Stimulated activated CD8-positive, alpha-beta memory T cell treated with anti-CD3 and anti-CD28 coated beads, Interleukin-2, amount 100 ng/mL, for 1 hour (primary cell): ENCODE data around the gene CNOT2.
"Not testable (repeated sequence)": the region's sequence is repeated elsewhere in the genome, so short reads cannot be mapped to it uniquely, and the experiment has no call there.

ENCODE experiments used
- DNase-seq, 2 donors: peaks; one replicate each; pipeline ENCODE4 v3.0.0-alpha.2; 2020; ENCODE audit warnings: low read depth in 2 of 2

CNOT2 gene

DNA sequence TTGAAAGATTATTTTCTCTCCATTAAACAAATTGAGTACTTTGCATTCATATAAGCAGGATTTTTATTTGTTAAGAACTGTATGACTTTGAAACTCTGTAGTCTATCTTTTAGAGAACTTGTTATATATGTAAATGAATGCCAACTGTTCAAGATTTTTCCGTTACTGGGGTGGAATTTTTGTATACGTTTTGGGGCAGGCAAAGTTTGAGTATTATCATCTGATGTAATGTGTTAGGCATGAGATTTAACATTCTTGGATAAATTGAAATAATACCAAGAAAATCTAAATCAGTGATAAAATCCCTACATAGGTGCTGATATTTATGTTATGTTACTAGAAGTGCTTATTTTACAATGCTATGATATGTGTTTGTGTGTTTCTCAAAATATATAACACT lies 8.4 kb downstream of the CNOT2 start:
- DNase-seq = no peak

DNA sequence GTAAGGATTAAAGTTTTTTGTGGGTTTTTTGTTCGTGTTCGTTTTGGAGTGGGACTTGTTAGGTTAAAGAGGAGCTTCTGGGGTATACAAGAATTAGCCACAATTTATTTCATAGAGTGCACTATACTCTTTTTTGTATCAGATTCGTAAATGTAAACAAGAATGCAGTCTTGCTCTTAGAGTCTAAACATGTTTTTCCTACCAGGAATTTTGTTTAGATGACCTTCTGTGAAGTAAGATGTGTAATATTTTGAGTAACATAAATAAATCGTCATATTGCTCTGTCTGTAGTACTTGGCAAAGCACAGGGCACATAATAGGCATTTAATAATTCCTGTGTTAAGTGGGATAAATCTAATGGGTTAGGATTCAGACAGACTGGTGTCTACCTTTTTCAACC lies 9.6 kb downstream of the CNOT2 start:
- DNase-seq = no peak

- DNase-seq = no peak
Observed at GRCh38 chr12:70254225-70254624, 11.0 kb downstream of the CNOT2 start.

DNA sequence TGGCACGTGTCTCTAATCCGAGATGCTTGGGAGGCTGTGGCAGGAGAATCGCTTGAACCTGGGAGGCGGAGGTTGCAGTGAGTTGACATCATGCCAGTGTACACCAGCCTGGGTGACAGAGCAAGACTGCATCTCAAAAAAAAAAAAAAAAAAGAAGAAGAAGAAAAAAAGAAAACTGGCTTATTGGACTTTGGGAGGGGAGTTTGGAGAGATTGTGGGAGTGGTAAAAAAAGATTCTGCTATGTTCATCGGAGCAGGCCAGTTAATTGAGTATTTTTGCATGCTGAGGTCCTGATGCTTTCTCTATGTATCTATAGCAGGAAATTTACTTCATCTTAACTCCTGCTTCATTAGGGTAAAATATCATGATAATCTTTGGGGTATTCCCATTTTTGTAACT lies 11.6 kb downstream of the CNOT2 start:
- no peak for DNase-seq

DNA sequence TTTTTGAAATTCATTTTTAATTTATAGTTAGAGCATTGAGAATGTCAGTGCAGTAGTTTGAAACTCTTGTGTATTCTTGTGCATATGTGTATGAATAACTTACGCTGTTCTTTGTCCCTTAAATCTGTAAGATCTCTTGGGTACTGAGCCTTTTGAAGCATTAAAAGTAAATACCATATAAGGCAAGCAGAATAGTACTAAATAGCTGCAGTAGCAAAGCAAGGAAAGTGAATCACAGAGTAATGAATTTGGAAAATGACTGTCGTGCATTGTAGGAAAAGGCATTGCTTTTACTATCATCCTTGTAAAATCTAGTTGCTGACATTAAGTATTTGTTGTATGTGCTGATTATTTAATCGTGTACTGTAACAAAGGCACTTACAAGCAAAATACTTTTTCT lies 12.1 kb downstream of the CNOT2 start:
- no peak for DNase-seq

GRCh38 chr12:70258605-70259403 lies 15.6 kb downstream of the CNOT2 start:
- DNase-seq = no peak

- DNase-seq = no peak
Observed at GRCh38 chr12:70260646-70261045, 17.4 kb downstream of the CNOT2 start.

GRCh38 chr12:70264067-70264867 lies 21.0 kb downstream of the CNOT2 start:
- no peak for DNase-seq

DNA sequence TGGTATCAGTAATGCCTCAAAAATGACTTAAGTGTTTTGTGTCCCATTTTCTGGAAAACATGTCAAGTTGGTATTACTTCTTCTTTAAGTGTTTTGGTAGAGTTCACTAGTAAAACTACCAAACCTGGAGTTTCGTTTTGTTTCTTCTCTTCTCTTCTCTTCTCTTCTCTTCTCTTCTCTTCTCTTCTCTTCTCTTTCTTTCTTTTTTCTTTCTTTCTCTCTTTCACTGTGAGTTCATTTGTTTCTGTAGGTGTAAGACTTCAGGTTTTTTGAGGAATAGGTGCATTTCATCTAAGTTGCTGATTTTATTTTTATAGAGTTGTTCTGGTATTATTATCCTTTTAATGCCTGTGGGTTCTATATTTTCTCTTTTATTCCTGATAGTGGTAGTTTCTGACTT lies 21.9 kb downstream of the CNOT2 start:
- DNase-seq = no peak

DNA sequence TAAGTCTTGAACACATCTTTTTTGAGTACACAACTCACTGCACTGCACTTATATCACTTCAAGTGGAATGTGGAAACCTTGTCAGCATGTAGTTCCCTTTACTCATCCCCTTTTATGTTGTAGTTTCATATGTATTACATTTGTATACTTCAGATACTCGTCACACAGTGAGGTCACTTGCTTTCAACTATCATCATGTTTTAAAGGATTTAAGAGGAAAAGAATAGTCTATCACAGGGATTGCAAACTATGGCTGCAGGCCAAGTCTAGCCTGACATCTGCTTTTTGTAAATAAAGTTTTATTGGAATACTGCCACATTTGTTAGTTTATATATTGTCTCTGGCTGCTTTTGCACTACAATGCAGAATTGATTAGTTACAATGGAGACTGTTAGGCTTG lies 24.3 kb downstream of the CNOT2 start:
- no peak for DNase-seq

DNA sequence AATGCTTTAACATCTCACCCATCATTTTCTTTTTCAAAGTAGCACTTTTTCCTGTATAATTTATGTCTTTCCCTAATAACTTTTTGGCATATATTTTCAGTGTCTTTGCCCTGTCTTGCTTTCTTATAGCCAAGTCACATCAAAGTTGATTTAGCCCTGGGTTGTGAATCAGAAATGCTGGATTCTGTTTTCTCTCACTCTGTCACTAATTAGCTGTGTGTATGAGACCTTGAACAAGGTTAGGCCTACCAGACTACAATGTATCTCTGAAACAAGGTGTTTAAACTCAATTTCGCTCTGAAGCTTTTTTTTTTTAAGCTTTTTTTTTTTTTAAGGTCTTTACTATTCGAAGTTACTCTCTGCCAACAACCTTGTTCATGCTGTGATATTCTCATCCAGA lies 25.7 kb downstream of the CNOT2 start:
- DNase-seq = no peak

DNA sequence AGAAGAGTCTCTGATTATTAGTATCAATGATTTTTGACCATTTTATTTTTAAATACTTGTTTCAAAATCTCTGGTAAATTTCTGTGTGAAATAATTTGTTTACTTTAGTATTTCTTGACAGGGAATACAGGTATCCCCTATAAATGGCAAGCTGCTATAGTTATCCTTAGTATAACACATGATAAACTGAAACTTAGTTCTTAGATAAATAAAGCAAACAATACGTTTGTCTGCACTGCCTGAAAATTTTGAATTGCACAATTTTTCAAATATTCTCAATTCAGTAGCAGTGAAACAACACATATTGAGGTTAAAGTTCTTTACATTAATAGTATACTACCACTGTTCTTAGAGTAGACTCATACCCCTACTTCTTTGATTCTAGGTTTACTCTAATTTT lies 26.9 kb downstream of the CNOT2 start:
- no peak for DNase-seq

GRCh38 chr12:70271025-70271424 lies 27.8 kb downstream of the CNOT2 start:
- DNase-seq = no peak

DNA sequence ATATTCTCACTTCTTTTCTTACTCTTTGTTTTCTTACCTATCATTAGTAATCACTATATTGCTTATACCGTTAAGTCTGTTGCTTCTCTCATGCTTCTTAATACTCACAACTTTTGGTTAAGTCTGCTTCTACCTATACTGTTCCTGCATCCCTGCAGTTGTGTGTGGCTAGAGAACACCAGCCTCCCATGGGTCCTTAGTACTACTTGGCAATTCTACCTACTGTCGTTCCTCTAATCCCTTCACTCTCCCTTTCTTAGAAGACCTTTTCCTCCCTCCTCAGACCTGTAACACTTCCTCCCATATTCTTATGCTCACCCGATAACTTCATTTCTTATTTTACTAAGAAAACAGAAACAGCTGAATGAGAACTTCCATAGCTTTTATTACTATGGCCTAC lies 29.3 kb downstream of the CNOT2 start:
- DNase-seq = no peak

- no peak for DNase-seq
Observed at GRCh38 chr12:70275045-70275444, 31.8 kb downstream of the CNOT2 start.

- no peak for DNase-seq
Observed at GRCh38 chr12:70277973-70278372, 34.7 kb downstream of the CNOT2 start.

DNA sequence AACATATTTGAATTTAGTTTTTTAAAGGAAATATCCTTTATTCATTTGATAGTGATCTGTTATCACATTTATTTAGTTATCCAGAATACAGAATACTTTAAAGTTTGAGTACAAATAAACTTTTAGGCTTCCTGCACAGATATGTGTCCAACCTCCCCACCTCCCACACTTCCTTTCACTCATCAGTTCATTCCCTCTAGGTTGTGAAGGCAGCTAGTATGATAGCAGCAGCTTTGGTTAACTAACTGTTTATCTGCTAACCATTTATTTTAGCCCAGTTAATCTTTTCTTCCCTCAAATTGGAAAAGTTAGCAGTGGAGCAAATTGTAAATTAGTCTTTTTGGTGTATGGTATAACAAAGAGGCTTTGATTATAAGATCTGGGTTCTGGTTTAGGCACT lies 35.7 kb downstream of the CNOT2 start:
- DNase-seq = no peak

DNA sequence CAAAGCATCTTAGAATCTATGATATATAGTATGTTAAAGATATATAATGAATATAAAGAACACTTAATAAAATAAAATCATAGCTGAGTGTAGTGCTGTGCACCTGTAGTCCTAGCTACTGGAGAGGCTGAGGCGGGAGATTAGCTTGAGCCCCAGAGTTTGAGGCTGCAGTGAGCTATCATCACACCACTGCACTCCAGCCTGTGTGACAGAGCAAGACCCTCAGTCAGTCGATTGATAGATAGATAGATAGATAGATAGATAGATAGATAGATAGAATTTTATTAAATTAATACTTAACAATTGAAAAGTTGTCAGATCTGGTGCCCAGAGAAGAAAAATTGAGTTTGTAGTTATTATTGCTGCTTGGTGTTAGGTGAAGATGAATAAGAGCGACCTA lies 40.0 kb downstream of the CNOT2 start:
- no peak for DNase-seq

DNA sequence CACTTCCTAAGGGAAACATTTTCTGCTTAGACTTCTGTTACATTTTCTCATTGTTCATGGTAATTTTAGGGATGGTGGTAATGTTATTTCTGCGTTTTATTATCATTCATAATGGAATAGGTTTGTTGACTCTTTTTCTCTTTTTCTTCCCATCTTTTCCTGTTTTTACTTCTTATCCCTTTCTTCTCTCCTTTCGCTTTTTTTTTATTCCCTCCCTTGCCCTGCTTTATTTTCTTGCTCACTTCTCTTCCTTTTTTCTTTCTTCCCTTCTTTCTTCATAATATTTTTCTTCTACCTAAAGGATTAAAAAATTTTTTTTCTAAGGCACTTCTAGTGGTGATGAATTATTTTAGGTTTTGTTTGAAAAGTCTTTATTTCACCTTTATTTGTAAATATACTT lies 45.6 kb downstream of the CNOT2 start:
- no peak for DNase-seq

DNA sequence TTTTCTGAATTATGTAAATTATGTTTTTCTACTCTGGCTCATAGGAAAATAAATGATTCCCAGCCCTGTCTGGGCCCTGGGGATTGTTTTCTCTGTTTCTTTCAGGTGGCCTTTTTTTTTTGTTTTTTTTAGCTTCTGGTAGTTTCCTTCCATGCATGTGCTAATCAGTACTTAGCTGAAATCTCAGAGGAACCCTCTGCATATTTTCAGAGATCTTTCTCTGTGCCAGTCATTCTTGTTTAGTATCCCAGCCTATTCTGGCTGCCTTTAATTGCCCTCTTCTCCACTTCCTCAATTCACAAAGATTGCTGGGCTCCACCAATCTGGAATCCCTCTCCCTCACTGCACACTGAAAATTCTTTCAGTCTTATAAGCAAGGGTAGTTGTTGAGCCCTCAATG lies 46.9 kb downstream of the CNOT2 start:
- DNase-seq = no peak

DNA sequence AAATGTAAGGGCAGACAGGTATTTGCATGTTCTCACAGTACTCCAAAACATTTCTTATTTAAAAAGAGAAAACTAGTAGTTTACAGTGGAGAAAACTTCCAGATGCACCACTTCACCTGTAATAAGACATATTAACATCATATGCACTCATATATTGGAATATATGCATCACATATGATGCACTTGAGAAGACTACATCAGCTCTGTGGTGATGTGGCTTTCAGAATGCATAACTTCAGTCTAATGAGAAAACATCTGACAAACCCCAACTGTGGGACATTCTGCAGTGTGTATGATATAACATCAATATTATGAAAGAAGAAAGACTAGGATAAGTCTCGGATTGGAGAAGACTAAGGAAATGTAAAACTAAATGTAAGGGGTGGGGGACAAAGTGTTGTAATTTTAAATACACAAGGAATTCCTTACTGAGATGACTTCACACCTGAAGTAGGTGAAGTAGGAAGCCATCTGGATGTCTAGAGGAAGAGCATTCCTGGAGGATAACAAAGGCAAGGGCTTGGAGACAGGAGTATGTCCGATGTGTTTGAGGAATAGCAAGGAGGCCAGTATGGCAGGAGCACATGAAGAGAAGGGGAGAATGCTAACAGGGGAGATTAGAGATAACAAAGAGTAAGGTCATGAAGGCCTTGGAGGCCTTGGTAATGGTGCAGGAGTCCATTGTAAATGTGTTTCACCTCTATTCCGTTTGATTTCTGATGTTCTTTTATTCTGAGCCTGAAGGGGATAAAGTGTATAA lies 49.0 kb downstream of the CNOT2 start:
- no peak for DNase-seq

- not testable (repeated sequence) for DNase-seq
Observed at GRCh38 chr12:70304684-70305555, 61.7 kb downstream of the CNOT2 start.
